Adrenal gland (tissue), 5 donors: ENCODE results near the gene ADIPOR2.

Source experiments
- CTCF ChIP-seq, 6 experiments: fragments of 450-650 bp in 4 of 6; fragments of 200-600 bp in 2 of 6; sonication (generic) in 1 of 6; IDR thresholded peaks; 1 replicate in 5 of 6; 2 replicates in 1 of 6; pipeline versions ENCODE4 v1.5.1 to v1.8.0; 2016 to 2021; ENCODE audit warnings: antibody characterized with exemption in 6 of 6, mild to moderate bottlenecking in 2 of 6, moderate library complexity in 1 of 6
- POLR2A ChIP-seq, 2 donors: fragments of 450-650 bp; IDR thresholded peaks; one replicate each; pipeline ENCODE4 v1.6.1; 2017; ENCODE audit warnings: antibody characterized with exemption in 2 of 2, mild to moderate bottlenecking in 2 of 2, moderate library complexity in 1 of 2
- donor health status: DM: no; HTN: no; CAD: no.

- no peak for TF ChIP-seq POLR2A (IDR thresholded peaks at IDR 0.05)
- TF ChIP-seq CTCF (IDR thresholded peaks at IDR 0.05) = no peak
Observed at GRCh38 chr12:1773937-1774655, 83.2 kb downstream of the ADIPOR2 start.
